ENCODE results near the gene NGEF. TPM values are rescaled to one million over a fixed set of nuclear protein-coding genes. Genes with fewer than 3 reads are reported as not detected.

NGEF gene
- total RNA-seq, 1 donor from 2014 or later, result 0.16 TPM

DNA sequence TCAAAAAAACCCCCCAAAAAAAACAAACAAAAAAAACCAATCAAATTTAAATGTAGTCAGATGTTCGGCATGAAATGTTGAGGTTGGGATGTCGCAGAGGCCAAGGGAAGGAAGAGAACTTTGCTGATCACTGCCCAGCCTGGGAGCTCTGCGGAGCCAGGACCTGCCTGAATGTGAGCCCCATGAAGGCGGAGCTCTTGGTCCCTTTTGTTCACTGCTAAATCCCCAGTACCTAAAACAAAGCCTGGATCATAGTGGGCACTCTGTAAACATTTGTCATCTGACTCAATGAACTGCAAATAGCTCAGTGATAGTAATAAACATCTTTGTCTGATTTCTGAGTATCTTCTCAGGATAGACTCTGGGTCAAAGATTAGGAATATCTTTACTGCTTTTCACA lies 64.0 kb downstream of the NGEF start:
- no peak overlapping the region for H3K27ac ChIP-seq (replicated peaks)
- H3K9me3 ChIP-seq (replicated peaks), result no peaks in the 10 kb centered on the region
- no peaks in the 10 kb centered on the region for H3K4me1 ChIP-seq
- H3K36me3 ChIP-seq, result no peaks in the 10 kb centered on the region
- intact Hi-C loops (cut with micrococcal nuclease), result no loop called here
- no peak overlapping the region for H3K4me3 ChIP-seq
- H3K27me3 ChIP-seq (ENCODE audit: low read depth), result peaks cover 41% of the 10 kb centered on the region
- TF ChIP-seq, protein P1, sequence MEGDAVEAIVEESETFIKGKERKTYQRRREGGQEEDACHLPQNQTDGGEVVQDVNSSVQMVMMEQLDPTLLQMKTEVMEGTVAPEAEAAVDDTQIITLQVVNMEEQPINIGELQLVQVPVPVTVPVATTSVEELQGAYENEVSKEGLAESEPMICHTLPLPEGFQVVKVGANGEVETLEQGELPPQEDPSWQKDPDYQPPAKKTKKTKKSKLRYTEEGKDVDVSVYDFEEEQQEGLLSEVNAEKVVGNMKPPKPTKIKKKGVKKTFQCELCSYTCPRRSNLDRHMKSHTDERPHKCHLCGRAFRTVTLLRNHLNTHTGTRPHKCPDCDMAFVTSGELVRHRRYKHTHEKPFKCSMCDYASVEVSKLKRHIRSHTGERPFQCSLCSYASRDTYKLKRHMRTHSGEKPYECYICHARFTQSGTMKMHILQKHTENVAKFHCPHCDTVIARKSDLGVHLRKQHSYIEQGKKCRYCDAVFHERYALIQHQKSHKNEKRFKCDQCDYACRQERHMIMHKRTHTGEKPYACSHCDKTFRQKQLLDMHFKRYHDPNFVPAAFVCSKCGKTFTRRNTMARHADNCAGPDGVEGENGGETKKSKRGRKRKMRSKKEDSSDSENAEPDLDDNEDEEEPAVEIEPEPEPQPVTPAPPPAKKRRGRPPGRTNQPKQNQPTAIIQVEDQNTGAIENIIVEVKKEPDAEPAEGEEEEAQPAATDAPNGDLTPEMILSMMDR (IDR thresholded peaks at IDR 0.05; ENCODE audit: borderline replicate concordance), result no peak
- DNase-seq, result no peak

DNA sequence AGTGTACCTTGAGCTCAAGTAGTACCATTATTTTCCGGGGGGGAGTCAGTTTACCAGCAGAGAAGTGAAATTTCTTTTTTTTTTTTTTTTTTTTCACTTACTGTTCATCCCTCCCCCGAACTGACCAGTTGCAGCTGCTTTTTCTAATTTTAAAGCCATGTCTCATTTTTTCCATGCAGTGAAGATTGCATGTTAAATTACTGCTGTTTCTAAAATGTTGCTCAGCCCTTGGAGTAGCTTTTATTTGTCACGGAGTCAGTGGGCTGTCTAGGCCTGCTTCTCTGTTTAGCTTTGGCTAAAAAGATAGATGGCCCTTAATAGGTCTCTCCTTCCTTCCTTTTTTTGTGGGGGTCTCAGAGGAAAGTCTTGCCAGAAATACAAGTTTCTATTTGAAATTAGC lies 70.2 kb downstream of the NGEF start:
- Histone ChIP-seq H3K36me3 (no peaks in the 10 kb centered on the region), H3K9me3 (replicated peaks) (peaks cover 13% of the 10 kb centered on the region), H3K27me3 (ENCODE audit: low read depth) (peaks cover 18% of the 10 kb centered on the region), H3K4me3 (no peak overlapping the region), H3K27ac (replicated peaks) (no peak overlapping the region), H3K4me1 (no peaks in the 10 kb centered on the region)
- DNase-seq, result no peak
- TF ChIP-seq, protein P1 (IDR thresholded peaks at IDR 0.05; ENCODE audit: borderline replicate concordance), result no peak
- intact Hi-C loops (cut with micrococcal nuclease), result no loop called here

DNA sequence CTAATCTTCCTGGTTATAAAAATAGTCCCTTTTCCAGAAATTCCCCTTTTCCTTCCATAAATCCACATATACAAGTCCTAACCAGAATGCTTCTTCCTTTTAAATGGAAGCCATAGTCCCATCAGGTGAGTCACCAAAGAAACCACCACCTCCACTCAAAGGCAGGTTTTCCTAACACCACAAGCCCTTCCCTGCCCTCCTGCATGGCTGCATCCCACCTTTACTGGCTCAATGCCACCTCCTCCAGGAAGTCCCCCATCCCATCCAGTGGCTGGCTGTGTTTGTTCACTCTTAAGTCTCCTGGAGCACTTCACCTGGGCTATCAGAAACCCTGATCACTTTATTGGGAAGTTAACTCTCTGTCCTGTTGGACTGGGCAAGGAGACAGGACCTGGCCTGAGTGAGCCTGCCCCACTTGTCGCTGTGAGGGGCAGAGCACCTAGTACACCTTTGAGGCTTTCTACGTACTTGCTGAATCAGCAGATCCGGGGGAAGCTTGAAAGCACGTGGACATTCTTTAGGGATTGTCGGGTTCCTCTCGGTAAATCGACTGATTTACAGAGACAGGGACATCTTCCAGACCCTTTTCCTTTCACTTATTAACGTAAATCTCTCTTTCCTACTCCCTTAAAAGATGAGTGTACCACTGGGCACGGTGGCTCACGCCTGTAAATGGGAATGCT lies 71.0 kb downstream of the NGEF start:
- TF ChIP-seq, protein P1 (IDR thresholded peaks at IDR 0.05; ENCODE audit: borderline replicate concordance), result no peak
- Histone ChIP-seq H3K4me3 (no peak overlapping the region), H3K9me3 (replicated peaks) (peaks cover 13% of the 10 kb centered on the region), H3K4me1 (no peaks in the 10 kb centered on the region), H3K27ac (replicated peaks) (no peak overlapping the region), H3K36me3 (no peaks in the 10 kb centered on the region), H3K27me3 (ENCODE audit: low read depth) (peaks cover 26% of the 10 kb centered on the region)
- DNase-seq, result no peak
- intact Hi-C loops (cut with micrococcal nuclease), result no loop called here

DNA sequence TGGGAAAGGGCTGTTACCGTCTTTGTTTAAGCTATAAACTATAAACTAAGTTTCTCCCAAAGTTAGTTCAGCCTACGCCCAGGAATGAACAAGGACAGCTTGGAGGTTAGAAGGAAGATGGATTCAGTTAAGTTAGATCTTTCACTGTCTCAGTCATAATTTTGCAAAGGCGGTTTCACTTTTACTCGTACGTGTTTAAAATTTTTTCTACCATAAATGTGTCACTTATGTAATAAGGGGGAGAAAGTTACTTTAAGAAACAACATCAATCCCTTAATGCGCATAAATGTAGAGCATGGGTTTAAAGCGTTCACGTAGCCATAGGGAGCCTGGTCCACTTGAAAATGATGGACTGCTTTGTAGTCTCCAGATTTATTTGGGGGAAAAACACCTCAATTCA lies 71.7 kb downstream of the NGEF start:
- no peak for DNase-seq
- peaks cover 29% of the 10 kb centered on the region for H3K27me3 ChIP-seq (ENCODE audit: low read depth)
- no peaks in the 10 kb centered on the region for H3K36me3 ChIP-seq
- no peaks in the 10 kb centered on the region for H3K4me1 ChIP-seq
- no peak overlapping the region for H3K4me3 ChIP-seq
- TF ChIP-seq, protein P1 (IDR thresholded peaks at IDR 0.05; ENCODE audit: borderline replicate concordance), result no peak
- peaks cover 13% of the 10 kb centered on the region for H3K9me3 ChIP-seq (replicated peaks)
- no peak overlapping the region for H3K27ac ChIP-seq (replicated peaks)
- intact Hi-C loops (cut with micrococcal nuclease), result no loop called here

DNA sequence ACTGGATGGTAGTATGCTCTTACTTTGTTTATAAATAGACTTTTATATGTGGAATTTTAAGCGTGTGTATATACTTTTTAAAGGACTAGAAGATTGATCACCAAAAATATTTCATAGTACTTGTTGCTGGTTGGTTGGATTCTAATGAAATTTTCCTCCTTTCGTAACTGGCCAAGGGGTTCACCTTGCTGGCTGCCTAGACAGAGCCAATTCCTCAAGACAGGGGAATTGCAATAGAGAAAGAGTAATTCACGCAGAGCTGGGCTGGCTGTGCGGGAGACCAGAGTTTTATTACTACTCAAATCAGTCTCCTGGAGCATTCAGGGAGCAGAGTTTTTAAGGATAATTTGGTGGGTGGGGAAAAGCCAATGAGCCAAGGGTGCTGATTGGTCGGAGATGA lies 72.3 kb downstream of the NGEF start:
- peaks cover 13% of the 10 kb centered on the region for H3K9me3 ChIP-seq (replicated peaks)
- intact Hi-C loops (cut with micrococcal nuclease), result no loop called here
- TF ChIP-seq, protein P1 (IDR thresholded peaks at IDR 0.05; ENCODE audit: borderline replicate concordance), result no peak
- H3K4me3 ChIP-seq, result no peak overlapping the region
- peaks cover 29% of the 10 kb centered on the region for H3K27me3 ChIP-seq (ENCODE audit: low read depth)
- H3K27ac ChIP-seq (replicated peaks), result no peak overlapping the region
- DNase-seq, result no peak
- no peaks in the 10 kb centered on the region for H3K36me3 ChIP-seq
- no peaks in the 10 kb centered on the region for H3K4me1 ChIP-seq

All from left ventricle myocardium inferior (tissue), 1 donor.